Activated naive CD4-positive, alpha-beta T cell treated with anti-CD3 and anti-CD28 coated beads for 36 hours (primary cell): ENCODE data around the gene ZNF563. TPM values are rescaled to one million over a fixed set of nuclear protein-coding genes. Genes with fewer than 3 reads are reported as not detected.
"Not testable (repeated sequence)": the region's sequence is repeated elsewhere in the genome, so short reads cannot be mapped to it uniquely, and the experiment has no call there.

Source experiments
- CTCF ChIA-PET: fragments of 350-600 bp; sonication (Branson Sonifier 250); formaldehyde crosslinking; loops from one replicate; lab custom pipeline; 2021; ENCODE audit warnings: antibody characterized with exemption; lab: Charles Lee
- DNase-seq: peaks from one replicate; pipeline ENCODE4 v3.0.0-alpha.2; 2020
- H3K27ac Mint-ChIP-seq: one replicate; pipeline ENCODE4 v1.8.0; 2021; ENCODE audit warnings: mild to moderate bottlenecking, mixed read lengths
- H3K27me3 Mint-ChIP-seq: one replicate; pipeline ENCODE4 v1.8.0; 2021; ENCODE audit warnings: low read depth, mixed read lengths
- H3K36me3 Mint-ChIP-seq: one replicate; pipeline ENCODE4 v1.8.0; 2021; ENCODE audit warnings: low read depth, mixed read lengths
- H3K4me1 Mint-ChIP-seq: one replicate; pipeline ENCODE4 v1.8.0; 2021; ENCODE audit warnings: low read depth, mixed read lengths
- H3K4me3 Mint-ChIP-seq: one replicate; pipeline ENCODE4 v1.8.0; 2021; ENCODE audit warnings: mild to moderate bottlenecking, moderate library complexity, mixed read lengths
- H3K9me3 Mint-ChIP-seq: one replicate; pipeline ENCODE4 v1.8.0; 2021; ENCODE audit warnings: mixed read lengths
- intact Hi-C: fragments of 100-400 bp; cut with micrococcal nuclease; formaldehyde crosslinking; loops from one replicate; pipeline ENCODE4 v1.15.1; 2023
- total RNA-seq, 2 experiments: library from RNA; stranded (reverse); gene quantifications; one replicate each; pipeline ENCODE4 v1.2.3, GENCODE V29; 2021

ZNF563 gene
- total RNA-seq, result 1 to 10 TPM; 3.0 to 4.1 TPM

DNA sequence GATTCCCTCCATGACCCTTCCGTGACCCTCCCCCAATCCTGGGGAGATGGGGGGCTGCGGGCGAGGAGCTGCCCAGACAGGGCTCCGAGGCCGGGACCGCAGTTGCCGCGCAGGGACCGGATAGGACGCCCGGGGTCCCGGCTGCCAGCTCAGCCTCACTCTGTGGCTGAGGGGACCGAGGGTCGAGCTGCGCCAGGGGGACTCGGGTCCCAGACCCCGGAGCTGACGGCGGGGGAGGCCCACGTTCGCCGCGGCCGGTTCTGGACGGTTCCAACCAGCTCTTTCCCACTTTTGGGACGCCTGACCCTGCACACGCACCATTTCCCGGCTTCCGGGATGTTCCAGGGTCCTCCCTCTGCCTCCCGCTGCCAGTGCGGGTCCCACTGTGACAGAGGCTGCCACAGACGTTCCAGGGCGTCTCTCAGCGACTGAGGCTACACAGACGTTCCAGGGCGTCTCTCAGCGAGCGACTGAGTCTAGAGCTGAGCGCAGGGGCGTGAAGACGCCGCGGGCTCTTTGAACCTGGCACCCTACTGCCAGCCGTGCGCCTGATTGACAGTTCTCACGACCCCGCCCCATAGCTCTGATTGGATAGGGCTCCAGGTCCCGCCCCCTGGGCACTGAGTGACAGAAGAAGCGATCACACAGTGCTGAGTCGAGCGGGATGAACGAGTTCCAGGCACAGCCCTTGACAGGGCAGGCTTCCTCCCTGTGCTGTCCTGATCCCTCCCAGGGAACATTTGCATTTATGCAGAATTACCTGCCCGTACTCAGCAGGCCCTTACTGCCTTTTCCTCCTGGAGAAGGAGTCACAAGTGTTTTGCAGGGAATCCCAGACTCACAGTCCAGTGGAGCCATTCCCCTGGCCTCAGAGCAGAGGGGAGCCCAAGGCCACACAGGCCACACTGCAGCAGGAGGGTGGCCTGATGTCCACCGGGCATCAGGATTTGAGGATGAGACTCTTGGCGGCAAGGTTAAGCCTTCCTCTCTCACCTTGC lies at the start of gene ZNF563:
Gene ZNF563 (minus strand): TSS at position 472 of the 998 bp plus-strand sequence. CDS start 151 bp downstream, at position 321.
- CTCF ChIA-PET, result interaction anchor here (0.6 to 2.8 kb wide), 6 partner anchors 12 to 129 kb away, joined by 3 to 7 read pairs (median 4); partner anchors contain the start of gene ZNF442
- H3K4me1 Mint-ChIP-seq, result peaks cover 36% of the 10 kb centered on the region
- intact Hi-C loops, result loop anchor here (1.0 to 5.0 kb wide), 9 partner anchors 32 to 455 kb away; partner anchors contain the start of genes ZNF136, ZNF442, ZNF443 and ZNF564

DNA sequence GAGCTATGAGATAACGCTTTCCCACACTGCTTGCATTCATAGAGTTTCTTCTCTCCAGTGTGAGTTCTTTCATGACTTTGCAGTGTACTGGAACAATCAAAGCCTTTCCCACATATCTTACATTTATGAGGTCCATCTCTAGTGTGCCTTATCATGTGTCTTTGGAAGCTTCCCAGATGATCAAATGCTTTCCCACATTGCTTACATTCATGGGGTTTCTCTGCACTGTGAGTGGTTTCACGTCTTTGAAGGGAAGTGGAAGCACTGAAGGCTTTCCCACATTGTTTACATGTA lies 47.0 kb upstream of the ZNF563 start:
- Mint-ChIP-seq H3K36me3 (peaks cover 46% of the 10 kb centered on the region), H3K4me3 (no peak overlapping the region), H3K4me1 (no peaks in the 10 kb centered on the region), H3K9me3 (peaks cover 46% of the 10 kb centered on the region), H3K27me3 (no peaks in the 10 kb centered on the region), H3K27ac (no peak overlapping the region)
- CTCF ChIA-PET, result no interaction called here
- DNase-seq, result no peak
- intact Hi-C loops, result no loop called here

More for the DNA sequence above, at the start of gene ZNF563:
- Mint-ChIP-seq H3K27me3 (no peaks in the 10 kb centered on the region), H3K36me3 (peaks cover 5% of the 10 kb centered on the region), H3K4me3 (peak within 1 kb of the TSS; percentile 97), H3K27ac (peak within 1 kb of the TSS; percentile 96), H3K9me3 (no peaks in the 10 kb centered on the region)
- DNase-seq, result peak; percentile 100

DNA sequence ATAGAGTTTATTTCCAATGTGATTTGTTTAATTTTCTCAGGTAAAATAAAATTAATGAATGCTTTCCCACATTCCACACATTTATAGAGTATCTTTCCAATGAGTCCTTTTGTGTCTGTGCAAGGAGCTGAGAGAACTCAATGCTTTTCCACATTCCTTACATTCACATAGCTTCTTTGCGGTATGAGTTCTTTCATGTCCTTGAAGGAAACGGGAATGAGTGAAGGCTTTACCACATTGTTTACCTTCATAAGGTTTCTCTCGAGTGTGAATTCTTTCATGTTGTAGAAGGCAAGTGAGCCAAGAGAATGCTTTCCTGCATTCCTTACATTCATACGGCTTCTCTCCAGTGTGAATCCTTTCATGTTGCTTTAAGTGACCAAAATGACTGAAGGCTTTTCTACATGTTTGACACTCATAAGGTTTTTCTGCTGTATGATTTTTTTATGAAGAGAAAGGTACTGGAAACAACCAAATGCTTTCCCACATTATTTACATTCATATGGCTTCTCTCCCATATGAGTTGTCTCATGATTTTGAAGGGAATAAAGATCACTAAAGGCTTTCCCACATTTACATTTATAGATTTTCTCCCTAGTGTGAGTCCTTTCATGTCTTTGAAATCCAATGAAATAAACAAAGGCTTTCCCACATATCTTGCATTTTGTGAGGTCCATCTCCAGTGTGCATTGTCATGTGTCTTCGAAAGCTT lies 46.5 kb upstream of the ZNF563 start:
- CTCF ChIA-PET, result no interaction called here
- no peaks in the 10 kb centered on the region for H3K4me1 Mint-ChIP-seq
- H3K36me3 Mint-ChIP-seq, result peaks cover 46% of the 10 kb centered on the region
- H3K27me3 Mint-ChIP-seq, result no peaks in the 10 kb centered on the region
- intact Hi-C loops, result no loop called here
- peaks cover 47% of the 10 kb centered on the region for H3K9me3 Mint-ChIP-seq
- DNase-seq, result no peak
- H3K27ac Mint-ChIP-seq, result no peak overlapping the region
- no peak overlapping the region for H3K4me3 Mint-ChIP-seq

DNA sequence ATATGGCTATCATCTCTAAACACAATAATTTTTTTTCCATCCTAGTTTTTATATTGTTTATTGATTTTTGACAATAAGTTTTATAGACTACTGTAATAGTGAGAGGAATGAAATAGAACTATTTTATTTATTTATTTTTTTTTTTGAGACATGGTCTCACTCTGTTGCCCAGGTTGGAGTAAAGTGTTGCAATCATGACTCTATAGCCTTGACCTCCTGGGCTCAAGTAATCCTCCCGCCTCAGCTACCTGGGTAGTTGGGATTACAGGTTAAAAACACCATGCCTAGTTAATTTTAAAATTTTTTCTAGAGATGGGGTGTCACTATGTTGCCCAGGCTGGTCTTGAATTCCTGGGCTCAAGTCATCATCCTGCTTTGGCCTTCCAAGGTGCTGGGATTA lies 40.6 kb upstream of the ZNF563 start:
- peaks cover 11% of the 10 kb centered on the region for H3K36me3 Mint-ChIP-seq
- H3K9me3 Mint-ChIP-seq, result peaks cover 21% of the 10 kb centered on the region
- intact Hi-C loops, result no loop called here
- H3K27me3 Mint-ChIP-seq, result no peaks in the 10 kb centered on the region
- no peak overlapping the region for H3K27ac Mint-ChIP-seq
- no peak for DNase-seq
- H3K4me3 Mint-ChIP-seq, result no peak overlapping the region
- CTCF ChIA-PET, result no interaction called here
- H3K4me1 Mint-ChIP-seq, result no peaks in the 10 kb centered on the region

DNA sequence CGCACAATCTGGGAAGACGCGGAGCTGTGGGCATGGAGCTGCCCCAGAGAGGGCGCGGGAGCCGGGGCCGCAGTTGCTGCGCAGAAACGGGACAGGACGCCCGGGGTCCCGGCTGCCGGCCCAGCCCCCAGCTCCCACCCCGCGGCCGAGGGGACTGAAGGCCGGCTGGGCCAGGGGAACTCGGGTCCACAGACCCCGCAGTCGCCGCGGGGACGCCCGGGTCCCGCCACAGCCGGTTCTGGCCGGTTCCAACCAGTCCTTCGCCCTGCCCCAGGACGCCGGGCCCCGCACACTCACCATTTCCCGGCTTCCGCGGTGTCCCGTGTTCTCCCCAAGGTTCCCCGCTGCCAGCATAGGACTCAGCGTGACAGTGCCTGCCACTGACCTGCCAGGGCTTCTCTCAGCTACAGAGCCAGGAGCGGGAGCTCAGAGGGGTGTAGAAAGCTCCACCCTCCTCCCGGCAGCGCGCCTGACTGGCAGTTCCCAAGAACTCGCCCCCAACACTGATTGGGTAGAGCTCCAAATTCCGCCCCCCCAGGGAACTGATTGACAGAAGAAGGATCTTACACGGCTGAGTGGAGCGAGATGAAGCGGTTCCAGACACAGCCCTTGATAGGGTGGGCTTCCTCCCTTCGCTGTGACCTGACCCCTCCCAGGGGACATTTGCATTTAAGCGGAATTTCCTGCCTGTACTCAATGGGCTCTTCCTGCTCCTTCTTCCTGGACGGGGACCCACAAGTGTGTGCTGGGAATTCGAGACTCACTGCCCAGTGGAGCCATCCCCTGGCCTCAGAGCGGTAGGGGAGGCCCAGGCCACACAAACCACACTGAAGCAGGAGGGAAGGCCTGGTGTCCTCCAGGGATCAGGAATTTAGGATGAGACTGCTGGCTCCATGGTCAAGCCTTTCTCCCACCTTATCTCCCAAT lies 32.1 kb upstream of the ZNF563 start, which contains the start of gene ZNF442:
Gene ZNF442 (minus strand): TSS at position 448 of the 927 bp plus-strand sequence. CDS start 2,052 bp downstream, outside the sequence.
- Mint-ChIP-seq H3K27me3 (no peaks in the 10 kb centered on the region), H3K4me3 (peak within 1 kb of the TSS; percentile 85), H3K36me3 (peaks cover 4% of the 10 kb centered on the region)

DNA sequence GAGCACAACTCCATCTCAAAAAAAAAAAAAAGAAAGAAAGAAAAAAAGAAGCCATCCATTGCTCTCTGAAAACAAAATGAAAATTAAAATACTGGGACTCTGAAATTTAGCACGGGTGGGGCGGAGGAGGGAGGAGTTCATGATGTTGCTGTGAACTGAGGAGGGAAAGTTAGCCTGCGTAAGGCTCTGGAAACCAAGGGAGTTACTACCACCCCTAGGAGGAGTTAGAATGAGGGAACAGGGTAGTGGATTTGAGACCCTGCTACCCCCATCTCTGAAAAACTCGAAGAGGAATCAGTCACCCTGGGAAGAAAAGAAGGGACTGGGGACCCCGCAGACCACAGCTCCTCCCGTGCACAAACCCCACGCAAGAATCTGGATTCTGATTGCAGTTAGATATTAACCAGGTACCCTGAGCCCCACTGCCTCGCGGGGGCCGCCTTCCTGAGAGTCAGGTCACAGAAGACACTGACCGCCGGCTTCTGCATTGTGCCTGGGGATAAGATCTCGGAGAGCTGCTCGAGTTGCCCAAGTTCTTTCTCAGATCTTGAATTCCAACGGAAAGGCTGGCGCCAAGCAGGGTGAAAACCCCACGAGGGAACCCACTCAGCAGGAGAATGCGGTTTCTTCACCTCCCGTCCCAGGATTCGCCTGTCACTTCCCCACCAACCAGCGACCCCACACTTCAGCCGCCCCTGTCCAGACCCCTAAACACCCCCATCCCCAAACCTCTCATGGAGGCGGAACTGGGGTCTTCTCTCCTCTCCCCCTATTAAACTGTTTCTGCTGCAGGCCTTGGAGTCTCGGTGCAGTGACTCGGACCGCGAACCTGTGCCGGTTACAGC lies 31.2 kb upstream of the ZNF563 start:
- Mint-ChIP-seq H3K27me3 (no peaks in the 10 kb centered on the region), H3K27ac (no peak overlapping the region), H3K9me3 (no peaks in the 10 kb centered on the region), H3K36me3 (peaks cover 4% of the 10 kb centered on the region), H3K4me1 (peaks cover 18% of the 10 kb centered on the region), H3K4me3 (peak overlapping the region; percentile 85)
- intact Hi-C loops, result loop anchor here (1.0 to 2.0 kb wide), 4 partner anchors 31 to 162 kb away; partner anchors contain the start of genes ZNF443 and ZNF563
- CTCF ChIA-PET, result no interaction called here
- peak; percentile 9 for DNase-seq

More for the DNA sequence above, 32.1 kb upstream of the ZNF563 start, which contains the start of gene ZNF442:
- CTCF ChIA-PET, result interaction anchor here (0.6 to 1.0 kb wide), 6 partner anchors 11 to 442 kb away, joined by 3 to 8 read pairs (median 3); partner anchors contain the start of gene ZNF563
- peak; percentile 96 for DNase-seq
- intact Hi-C loops, result loop anchor here (1.0 to 2.0 kb wide), 4 partner anchors 32 to 163 kb away; partner anchors contain the start of genes ZNF443 and ZNF563
- Mint-ChIP-seq H3K4me1 (peaks cover 18% of the 10 kb centered on the region), H3K27ac (peak within 1 kb of the TSS; percentile 41), H3K9me3 (no peaks in the 10 kb centered on the region)

DNA sequence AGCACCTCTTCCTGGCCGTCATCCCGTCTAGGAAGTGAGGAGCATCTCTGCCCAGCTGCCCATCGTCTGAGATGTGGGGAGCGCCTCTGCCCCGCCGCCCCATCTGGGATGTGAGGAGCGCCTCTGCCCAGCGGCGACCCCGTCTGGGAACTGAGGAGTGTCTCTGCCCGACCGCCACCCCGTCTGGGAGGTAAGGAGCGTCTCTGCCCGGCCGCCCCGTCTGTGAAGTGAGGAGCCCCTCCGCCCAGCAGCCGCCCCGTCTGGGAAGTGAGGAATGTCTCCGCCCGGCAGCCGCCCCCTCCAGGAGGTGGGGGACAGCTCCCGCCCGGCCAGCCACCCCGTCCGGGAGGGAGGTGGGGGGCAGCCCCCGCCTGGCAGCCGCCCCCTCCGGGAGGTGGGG lies 28.8 kb upstream of the ZNF563 start:
- H3K36me3 Mint-ChIP-seq, H3K27me3 Mint-ChIP-seq, H3K27ac Mint-ChIP-seq, CTCF ChIA-PET, intact Hi-C loops, H3K9me3 Mint-ChIP-seq, H3K4me3 Mint-ChIP-seq, DNase-seq: not testable (repeated sequence)
- H3K4me1 Mint-ChIP-seq, result peaks cover 18% of the 10 kb centered on the region

DNA sequence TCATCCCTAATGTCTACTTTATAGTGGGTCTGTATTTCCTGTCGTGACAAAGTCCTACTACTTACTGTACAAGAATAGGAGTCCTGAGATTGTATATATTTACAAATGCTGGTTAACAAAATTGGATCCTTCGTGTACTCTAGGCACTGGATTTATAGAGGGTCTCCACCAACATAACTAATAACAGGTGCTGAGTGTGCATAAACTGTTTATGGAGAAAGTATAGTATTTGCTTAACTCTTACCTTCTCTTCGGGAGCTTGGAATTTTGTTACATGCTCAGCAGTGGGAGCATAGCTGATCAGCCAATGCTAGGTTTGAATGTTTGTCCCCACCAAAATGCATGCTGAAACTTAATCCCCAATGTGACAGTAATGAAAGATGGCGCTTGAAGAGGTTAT lies 19.9 kb upstream of the ZNF563 start:
- CTCF ChIA-PET, result no interaction called here
- H3K4me1 Mint-ChIP-seq, result no peaks in the 10 kb centered on the region
- H3K27ac Mint-ChIP-seq, result no peak overlapping the region
- H3K9me3 Mint-ChIP-seq, result peaks cover 53% of the 10 kb centered on the region
- H3K4me3 Mint-ChIP-seq, result no peak overlapping the region
- intact Hi-C loops, result no loop called here
- no peaks in the 10 kb centered on the region for H3K27me3 Mint-ChIP-seq
- no peak for DNase-seq
- peaks cover 52% of the 10 kb centered on the region for H3K36me3 Mint-ChIP-seq

DNA sequence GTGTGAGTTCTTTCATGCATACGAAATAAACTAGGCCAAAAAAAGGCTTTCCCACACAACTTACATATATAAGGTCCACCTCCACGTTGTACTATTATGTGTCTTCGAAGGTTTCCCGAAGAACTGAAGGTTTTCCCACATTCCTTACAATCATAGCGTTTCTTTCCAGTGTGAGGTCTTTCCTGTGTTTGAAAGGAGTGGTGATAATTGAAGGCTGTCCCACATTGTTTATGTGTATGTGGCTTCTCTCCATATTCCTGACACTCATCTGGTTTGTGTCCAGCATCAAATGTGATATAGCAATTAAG lies 17.4 kb upstream of the ZNF563 start:
- DNase-seq, result no peak
- Mint-ChIP-seq H3K9me3 (peaks cover 57% of the 10 kb centered on the region), H3K36me3 (peaks cover 49% of the 10 kb centered on the region), H3K27me3 (no peaks in the 10 kb centered on the region), H3K4me1 (no peaks in the 10 kb centered on the region), H3K4me3 (no peak overlapping the region), H3K27ac (no peak overlapping the region)
- CTCF ChIA-PET, result no interaction called here
- intact Hi-C loops, result no loop called here

DNA sequence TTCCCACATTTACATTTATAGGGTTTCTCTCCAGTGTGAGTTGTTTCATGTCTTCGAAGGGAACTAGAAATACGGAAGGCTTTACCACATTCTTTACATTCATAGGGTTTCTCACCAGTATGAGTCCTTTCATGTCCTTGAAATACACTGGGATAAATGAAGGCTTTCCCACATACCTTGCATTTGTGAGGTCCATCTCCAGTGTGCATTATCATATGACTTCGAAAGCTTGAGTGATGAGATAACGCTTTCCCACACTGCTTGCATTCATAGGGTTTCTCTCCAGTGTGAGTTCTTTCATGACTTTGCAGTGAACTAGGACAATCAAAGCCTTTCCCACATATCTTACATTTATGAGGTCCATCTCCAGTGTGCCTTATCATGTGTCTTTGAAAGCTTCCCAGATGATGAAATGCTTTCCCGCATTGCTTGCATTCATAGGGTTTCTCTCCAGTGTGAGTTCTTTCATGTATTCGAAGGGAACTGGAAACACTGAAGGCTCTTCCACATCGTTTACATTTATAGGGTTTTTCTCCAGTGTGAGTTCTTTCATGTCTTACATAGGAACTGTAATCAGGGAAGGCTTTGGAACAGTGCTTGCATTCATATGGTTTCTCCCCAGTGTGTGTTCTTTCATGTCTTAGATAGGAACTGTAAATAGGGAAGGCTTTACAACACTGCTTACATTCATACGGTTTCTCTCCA lies 16.9 kb upstream of the ZNF563 start:
- Mint-ChIP-seq H3K36me3 (peaks cover 49% of the 10 kb centered on the region), H3K9me3 (peaks cover 57% of the 10 kb centered on the region), H3K27ac (no peak overlapping the region), H3K4me1 (no peaks in the 10 kb centered on the region), H3K27me3 (no peaks in the 10 kb centered on the region), H3K4me3 (no peak overlapping the region)
- no peak for DNase-seq
- intact Hi-C loops, result no loop called here
- CTCF ChIA-PET, result no interaction called here
